ENCODE measurements around the gene FGF3.

The FGF3 gene

DNA sequence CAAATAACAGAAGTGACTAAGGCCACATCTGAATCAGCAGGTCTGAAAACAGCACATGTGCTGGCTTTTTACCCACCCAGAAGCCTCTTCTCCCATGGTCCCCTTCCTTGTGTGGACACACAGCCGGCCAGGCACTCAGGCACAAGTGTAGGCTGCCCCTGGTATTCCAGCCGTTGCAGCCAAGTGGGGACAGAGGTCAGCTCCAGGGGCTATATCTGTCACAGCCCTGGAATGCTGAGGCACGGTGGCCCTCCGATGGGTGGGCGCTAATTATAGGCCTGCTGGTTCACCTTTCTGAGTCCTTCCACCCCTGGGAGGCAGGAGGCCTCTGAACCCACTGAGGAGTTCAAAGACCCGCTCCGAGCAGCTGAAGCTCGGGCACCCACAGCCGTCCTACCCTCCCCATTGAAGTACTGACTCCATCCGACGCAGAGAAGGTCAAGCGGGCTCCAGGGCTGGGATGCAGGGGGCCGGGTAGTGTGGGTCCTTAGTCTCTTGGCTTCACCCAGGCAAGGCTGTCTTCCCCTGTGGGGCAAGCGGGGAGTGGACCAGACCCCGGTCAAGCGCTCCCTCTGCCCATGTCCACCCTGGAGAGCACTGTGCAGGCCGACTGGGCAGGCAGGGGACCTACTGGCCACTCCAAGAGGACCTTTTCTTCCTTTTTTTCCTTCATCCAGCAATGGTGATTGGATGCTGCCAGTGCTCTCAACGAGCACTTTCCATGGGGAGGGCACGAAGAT, 14.3 kb downstream of the FGF3 start:
- in situ Hi-C loops (cut with MboI; ENCODE audit: low sequenced_read_pairs) = no loop called here

DNA sequence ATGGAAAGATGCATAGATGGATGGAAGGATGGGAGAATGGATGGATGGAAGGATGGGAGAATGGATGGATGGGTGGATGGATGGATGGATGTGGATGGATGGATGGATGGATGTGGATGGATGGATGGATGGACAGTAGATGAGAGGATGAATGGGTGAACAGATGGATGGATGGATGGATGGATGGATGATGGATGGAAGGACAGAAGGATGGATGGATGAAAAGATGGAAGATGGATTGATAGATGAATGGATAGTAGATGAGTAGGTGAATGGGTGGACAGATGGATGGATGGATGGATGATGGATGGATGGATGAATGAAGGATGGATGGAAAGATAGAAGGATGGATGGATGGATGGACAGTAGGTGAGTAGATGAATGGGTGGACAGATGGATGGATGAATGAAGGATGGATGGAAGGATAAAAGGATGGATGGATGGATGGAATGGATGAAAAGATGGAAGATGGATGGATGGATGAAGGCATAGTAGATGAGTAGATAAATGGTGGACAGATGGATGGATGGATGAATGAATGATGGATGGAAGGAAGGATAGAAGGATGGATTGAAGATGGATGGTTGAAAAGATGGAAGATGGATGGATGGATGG, 15.5 kb downstream of the FGF3 start:
- in situ Hi-C loops (cut with MboI; ENCODE audit: low sequenced_read_pairs) = no loop called here

DNA sequence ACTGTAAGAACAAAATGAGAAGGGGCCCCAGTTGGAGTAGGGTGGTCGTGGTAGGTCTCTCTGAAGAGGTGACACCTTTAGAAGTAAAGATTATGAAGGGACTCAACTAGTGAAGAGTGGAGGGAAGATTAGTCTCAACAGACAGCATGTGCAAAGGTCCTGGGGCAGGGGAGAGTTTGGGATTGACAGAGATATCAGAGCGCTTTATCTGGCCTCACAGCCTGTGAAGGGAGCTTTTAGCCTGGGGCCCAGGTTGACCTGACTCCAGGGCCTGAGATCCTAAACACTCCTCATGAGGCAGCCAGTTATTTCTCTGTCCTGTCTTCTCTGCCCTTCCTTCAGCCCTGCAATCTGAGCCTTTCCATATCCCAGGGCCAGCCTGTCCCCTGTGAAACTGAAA, 16.2 kb downstream of the FGF3 start:
- in situ Hi-C loops (cut with MboI; ENCODE audit: low sequenced_read_pairs) = no loop called here

GRCh38 chr11:69802590-69802989, 16.6 kb downstream of the FGF3 start:
- in situ Hi-C loops (cut with MboI; ENCODE audit: low sequenced_read_pairs) = no loop called here

DNA sequence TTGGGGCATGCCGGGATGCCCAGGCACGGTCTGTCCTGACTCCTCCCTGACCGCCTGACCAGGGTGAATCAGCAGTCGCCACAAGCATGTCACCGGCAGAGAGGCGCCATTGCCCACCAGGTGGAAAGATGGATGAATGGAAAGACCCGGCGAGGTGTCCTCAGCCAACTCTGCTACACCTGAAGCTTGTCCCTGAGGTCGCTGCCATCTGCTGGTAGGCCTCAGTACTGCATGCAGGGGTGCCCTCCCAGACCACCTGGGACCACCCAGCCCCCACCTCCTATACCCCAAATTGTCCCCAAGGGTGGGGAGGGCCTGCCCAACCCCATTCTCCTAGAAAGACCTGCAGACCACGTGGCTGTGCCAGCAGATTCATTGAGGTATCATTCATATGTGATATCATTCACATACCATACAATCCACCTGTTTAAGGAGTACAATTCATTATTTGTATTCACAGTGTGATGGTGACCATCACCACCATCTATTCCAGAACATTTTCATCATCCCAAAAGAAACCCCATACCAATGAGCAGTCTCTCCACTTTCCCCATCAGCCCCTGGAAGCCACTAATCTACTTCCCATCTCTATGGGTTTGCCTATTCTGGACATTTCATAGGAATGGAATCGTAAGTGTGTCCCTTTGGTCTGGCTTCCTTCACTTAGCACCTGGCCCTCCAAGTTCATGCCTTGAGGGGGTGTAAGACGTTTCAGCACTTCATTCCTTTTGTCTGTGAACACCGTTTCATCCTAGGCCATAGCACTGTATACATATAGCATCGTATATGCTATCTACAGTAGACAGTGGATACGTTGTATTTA, 17.5 kb downstream of the FGF3 start:
- in situ Hi-C loops (cut with MboI; ENCODE audit: low sequenced_read_pairs) = no loop called here

GRCh38 chr11:69800278-69800677, 18.9 kb downstream of the FGF3 start:
- in situ Hi-C loops (cut with MboI; ENCODE audit: low sequenced_read_pairs) = no loop called here

- in situ Hi-C loops (cut with MboI; ENCODE audit: low sequenced_read_pairs) = no loop called here
Observed at GRCh38 chr11:69799582-69799981, 19.6 kb downstream of the FGF3 start.

- in situ Hi-C loops (cut with MboI; ENCODE audit: low sequenced_read_pairs) = no loop called here
Observed at GRCh38 chr11:69799097-69799496, 20.1 kb downstream of the FGF3 start.

GRCh38 chr11:69797737-69798528, 21.3 kb downstream of the FGF3 start:
- in situ Hi-C loops (cut with MboI; ENCODE audit: low sequenced_read_pairs) = no loop called here

DNA sequence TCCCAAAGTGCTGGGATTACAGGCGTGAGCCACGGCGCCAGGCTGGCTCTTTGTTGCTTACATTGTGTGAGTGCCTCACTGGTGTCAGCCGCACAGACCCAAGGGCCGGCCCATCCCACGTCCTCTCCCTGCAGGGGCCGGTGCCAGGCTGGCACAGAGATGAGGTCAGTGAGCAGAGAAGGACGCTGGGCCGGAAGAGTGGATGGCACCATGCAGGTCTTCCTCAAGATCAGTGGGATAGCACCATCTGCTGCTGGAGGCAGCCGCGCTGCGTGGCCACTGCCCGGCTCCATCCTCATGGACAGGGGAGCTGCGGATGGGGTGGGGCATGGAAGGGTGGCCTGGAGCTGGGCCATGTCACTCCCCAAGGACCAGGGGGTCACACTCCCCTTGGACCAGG, 22.1 kb downstream of the FGF3 start:
- in situ Hi-C loops (cut with MboI; ENCODE audit: low sequenced_read_pairs) = no loop called here

- in situ Hi-C loops (cut with MboI; ENCODE audit: low sequenced_read_pairs) = no loop called here
Observed at GRCh38 chr11:69796063-69796462, 23.2 kb downstream of the FGF3 start.

GRCh38 chr11:69791276-69792180, 27.7 kb downstream of the FGF3 start:
- in situ Hi-C loops (cut with MboI; ENCODE audit: low sequenced_read_pairs) = no loop called here

DNA sequence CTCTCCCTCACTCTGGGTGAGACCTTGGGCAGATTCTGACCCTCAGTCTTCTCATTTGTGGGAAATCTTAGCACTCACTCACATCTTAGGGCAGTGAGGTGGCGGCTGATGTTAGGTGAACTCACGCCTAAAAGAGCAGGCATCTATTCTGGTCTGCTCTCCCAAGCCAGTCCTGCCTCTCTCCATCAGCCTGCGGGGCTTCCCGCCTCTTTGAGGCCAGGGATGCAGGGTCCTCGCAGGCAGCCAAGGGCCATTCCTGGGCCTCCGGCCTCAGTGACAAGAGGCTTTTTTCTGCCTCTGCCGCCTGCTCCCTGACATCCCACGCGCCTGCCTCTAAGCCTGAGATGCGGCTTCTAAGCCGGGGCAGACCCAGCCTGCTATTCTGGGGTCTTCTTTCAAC, 30.3 kb downstream of the FGF3 start:
- in situ Hi-C loops (cut with MboI; ENCODE audit: low sequenced_read_pairs) = no loop called here

DNA sequence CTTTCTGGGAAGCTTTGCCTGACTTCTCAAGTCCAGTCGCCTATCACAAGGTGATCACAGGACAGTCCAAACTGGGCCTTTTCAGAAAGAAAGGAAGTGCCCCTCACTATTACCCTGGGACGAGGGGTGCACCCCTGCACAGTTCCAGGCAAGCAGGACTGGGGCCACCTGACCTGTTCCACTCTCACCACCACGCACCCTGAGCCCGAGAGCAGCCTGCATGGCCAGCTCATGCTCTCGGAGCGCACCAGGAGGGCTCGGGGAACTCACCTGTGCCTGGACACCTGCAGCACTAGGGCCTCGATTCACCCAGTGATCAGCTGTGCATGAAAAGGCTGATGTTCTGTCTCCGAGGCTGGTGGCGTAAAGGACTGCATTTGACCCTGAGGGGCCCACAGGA, 31.3 kb downstream of the FGF3 start:
- in situ Hi-C loops (cut with MboI; ENCODE audit: low sequenced_read_pairs) = no loop called here

GRCh38 chr11:69787457-69787856, 31.8 kb downstream of the FGF3 start:
- in situ Hi-C loops (cut with MboI; ENCODE audit: low sequenced_read_pairs) = no loop called here

DNA sequence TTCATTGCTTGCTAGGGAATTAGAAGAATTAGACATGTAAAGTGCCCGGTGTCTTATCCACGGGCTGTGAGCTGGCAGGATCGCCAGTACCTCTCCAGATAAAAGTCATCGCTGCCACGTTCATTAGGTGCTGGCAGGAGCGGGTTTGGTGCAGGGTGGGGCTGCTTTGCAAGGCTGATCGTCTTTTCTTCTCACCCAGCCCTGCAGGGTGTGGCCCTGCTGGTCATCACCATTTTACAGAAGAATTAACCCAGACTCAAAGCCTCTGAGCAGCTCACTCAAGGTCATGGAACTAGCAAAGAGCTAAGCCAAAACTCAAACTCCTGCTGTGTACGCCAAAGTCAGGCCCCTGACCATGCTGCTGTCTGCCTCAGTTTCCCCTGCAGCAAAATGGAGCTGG, 38.0 kb downstream of the FGF3 start:
- in situ Hi-C loops (cut with MboI; ENCODE audit: low sequenced_read_pairs) = no loop called here

- in situ Hi-C loops (cut with MboI; ENCODE audit: low sequenced_read_pairs) = no loop called here
Observed at GRCh38 chr11:69778373-69778772, 40.8 kb downstream of the FGF3 start.

DNA sequence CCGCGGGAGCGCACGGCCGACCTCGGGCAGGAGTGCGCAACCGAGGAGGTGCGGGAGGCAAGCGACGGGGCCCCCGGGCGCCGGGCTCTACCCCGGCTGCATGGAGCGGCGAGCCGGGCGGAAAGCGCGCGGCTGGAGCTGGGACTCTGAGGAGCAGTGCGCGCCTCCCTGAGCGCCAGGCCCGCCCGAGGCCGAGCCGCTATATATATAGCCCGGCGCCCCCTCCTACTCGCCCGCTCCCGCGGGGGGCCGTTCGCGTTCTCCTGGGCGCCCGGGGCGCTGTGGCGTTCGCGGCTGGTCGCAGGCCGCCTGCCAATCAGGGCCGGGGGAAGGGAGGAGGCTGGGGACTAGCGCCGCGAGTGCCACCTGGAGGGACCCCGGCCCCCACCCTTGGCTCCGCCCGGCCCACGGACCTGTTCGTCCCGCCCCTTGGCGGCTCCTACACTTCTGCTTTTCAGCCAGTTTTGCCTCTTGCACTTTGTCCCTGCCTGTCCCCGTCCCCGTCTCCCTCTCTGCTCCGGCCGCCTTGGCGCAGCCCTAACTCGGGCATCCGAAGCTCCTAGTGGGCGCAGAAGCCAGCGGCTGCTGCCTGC, 44.0 kb downstream of the FGF3 start, which contains the start of gene FGF4:
Gene FGF4 (minus strand): TSS at position 179 of the 593 bp plus-strand sequence. CDS start 257 bp downstream, outside the sequence.
- in situ Hi-C loops (cut with MboI; ENCODE audit: low sequenced_read_pairs) = no loop called here

DNA sequence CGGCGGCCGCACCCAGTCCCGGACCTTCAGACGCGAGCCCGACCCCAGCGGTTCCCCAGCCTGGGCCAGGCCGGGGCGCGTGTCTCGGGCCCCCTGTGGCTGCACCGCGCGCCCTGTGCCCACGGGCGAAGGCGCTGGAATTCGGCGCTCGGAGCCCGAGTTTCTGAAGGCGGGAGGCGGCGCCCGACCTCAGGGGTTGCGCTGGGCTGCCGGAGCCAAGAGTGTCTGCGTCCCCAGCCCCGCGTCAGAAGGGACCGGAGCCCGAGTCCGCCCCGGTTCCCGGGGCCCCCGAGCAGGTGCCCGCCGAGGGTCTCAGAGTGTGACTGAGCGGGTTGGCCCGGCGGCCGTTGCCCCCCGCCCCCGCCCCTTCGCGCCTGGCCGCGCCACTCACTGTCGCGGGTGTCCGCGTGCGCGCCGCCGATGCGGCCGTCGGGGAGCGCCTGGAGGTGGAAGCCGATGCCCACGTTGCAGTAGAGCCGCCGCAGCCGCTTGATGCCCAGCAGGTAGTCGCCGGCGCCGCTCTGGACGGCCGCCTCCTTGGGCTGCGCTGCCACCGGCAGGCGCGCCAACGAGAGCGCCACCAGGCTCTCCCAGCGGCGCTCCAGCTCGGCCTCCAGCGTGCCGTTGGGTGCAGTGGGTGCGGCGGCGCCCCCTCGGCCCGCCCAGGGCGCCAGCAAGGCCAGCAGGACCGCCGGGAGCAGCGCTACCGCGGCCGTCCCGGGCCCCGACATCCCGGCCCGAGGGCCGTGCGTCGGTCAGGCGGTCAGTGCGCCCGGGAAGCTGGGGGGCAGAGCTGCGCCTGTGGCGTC, 44.7 kb downstream of the FGF3 start:
- in situ Hi-C loops (cut with MboI; ENCODE audit: low sequenced_read_pairs) = no loop called here

Measured in HL-60/S4 treated with phorbol 12-myristate 13-acetate at 8.2 ng/mL for 4 days and 3 days (cell line).